K562 (cell line): ENCODE measurements around the gene UBXN6. TPM values are rescaled to one million over a fixed set of nuclear protein-coding genes. Genes with fewer than 3 reads are reported as not detected.

ENCODE experiments used
- ATAC-seq: fragments of 200-7000 bp; cut with Tn5 transposase; 3 replicates; pipeline ENCODE4 v1.9.1; 2020; ENCODE audit warnings: moderate library complexity
- BruUV-seq: library from RNA; stranded (reverse); fragments of 400-500 nt; replicated peaks from 2 replicates; lab custom pipeline; 2021; lab: Mats Ljungman, UMichigan
- CTCF ChIA-PET: fragments of 300-600 bp; formaldehyde crosslinking; extraction: SDS; loops from one replicate; lab custom pipeline; 2021; ENCODE audit warnings: low intra/inter-chr PET ratio; lab: Yijun Ruan, JAX
- POLR2A ChIA-PET: fragments of 300-600, 350-650 bp; sonication (Branson Sonifier 250); formaldehyde crosslinking; extraction: SDS; loops from one replicate; lab custom pipeline; 2021; ENCODE audit warnings: antibody characterized with exemption, inconsistent platforms; lab: Yijun Ruan, JAX
- DNase-seq, 4 experiments: peaks; one replicate each; pipeline versions ENCODE4 v3.0.0 to v3.0.0-alpha.2; 2011 to 2018; ENCODE audit warnings: low spot score in 3 of 4, mixed read lengths in 3 of 4; ENCODE audit errors: extremely low read depth in 1 of 4
- FAIRE-seq: peaks from 2 replicates; lab custom pipeline; 2011; peaks lifted over from hg19 to GRCh38; lab: Jason Lieb, UNC
- H2AFZ ChIP-seq: 2 replicates; pipeline ENCODE4 v1.6.0; 2011; ENCODE audit warnings: low read depth, low read length, control low read depth, inconsistent platforms
- H3K27ac ChIP-seq: fragments of 200-600 bp; 3 replicates; pipeline ENCODE4 v1.8.0; 2011; ENCODE audit warnings: low read depth, mild to moderate bottlenecking, control low read depth, inconsistent platforms, low read length, moderate library complexity, mixed read lengths; ENCODE audit errors: extremely low read depth
- H3K27me3 ChIP-seq, 2 experiments: fragments of 300-600 bp in 1 of 2; 2 replicates in 1 of 2; 3 replicates in 1 of 2; pipeline versions ENCODE4 v1.6.0 to v1.8.0; 2011; ENCODE audit warnings: inconsistent platforms in 2 of 2, low read length in 2 of 2, mild to moderate bottlenecking in 1 of 2, mixed read lengths in 1 of 2, moderate library complexity in 1 of 2; ENCODE audit not compliant: control insufficient read depth in 2 of 2, insufficient read depth in 2 of 2
- H3K36me3 ChIP-seq: fragments of 300-600 bp; 3 replicates; pipeline ENCODE4 v1.8.0; 2011; ENCODE audit warnings: mild to moderate bottlenecking, low read length, inconsistent platforms; ENCODE audit not compliant: control insufficient read depth, insufficient read depth
- H3K4me1 ChIP-seq, 2 experiments: fragments of 200-600 bp in 1 of 2; replicated peaks in 1 of 2; 2 replicates in 1 of 2; 3 replicates in 1 of 2; pipeline versions ENCODE4 v1.5.1 to v1.8.0; 2011; ENCODE audit warnings: inconsistent platforms in 2 of 2, low read length in 2 of 2, mild to moderate bottlenecking in 1 of 2, mixed read lengths in 1 of 2, moderate library complexity in 1 of 2; ENCODE audit not compliant: control insufficient read depth in 2 of 2, insufficient read depth in 2 of 2
- H3K4me2 ChIP-seq: 2 replicates; pipeline ENCODE4 v1.6.1; 2011; ENCODE audit warnings: low read length, control low read depth, inconsistent platforms, mixed read lengths; ENCODE audit not compliant: insufficient read depth
- H3K4me3 ChIP-seq: fragments of 200-600 bp; sonication (generic), shearing (Covaris generic); 2 replicates; pipeline ENCODE4 v1.5.1; 2016; ENCODE audit warnings: control low read depth, inconsistent platforms
- H3K79me2 ChIP-seq: fragments of 200-600 bp; 3 replicates; pipeline ENCODE4 v1.8.0; 2011; ENCODE audit warnings: low read length, inconsistent platforms; ENCODE audit not compliant: control insufficient read depth, insufficient read depth
- H3K9ac ChIP-seq, 2 experiments: 2 replicates each; pipeline versions ENCODE4 v1.6.0 to v1.6.1; 2011; ENCODE audit warnings: low read depth in 2 of 2, low read length in 2 of 2, control low read depth in 1 of 2, inconsistent platforms in 1 of 2, mild to moderate bottlenecking in 1 of 2, mixed read lengths in 1 of 2; ENCODE audit not compliant: insufficient read depth in 1 of 2
- H3K9me1 ChIP-seq: one replicate; pipeline ENCODE4 v1.6.0; 2011; ENCODE audit warnings: inconsistent platforms, mild to moderate bottlenecking, low read length, moderate library complexity; ENCODE audit not compliant: control insufficient read depth, insufficient read depth
- H3K9me3 ChIP-seq: replicated peaks from 2 replicates; pipeline ENCODE4 v1.5.1; 2011; ENCODE audit warnings: low read depth, low read length, inconsistent platforms; ENCODE audit not compliant: control insufficient read depth, insufficient read depth
- H4K20me1 ChIP-seq: replicated peaks from 2 replicates; pipeline ENCODE4 v1.6.1; 2011; ENCODE audit warnings: low read length, inconsistent platforms, mixed read lengths; ENCODE audit not compliant: control insufficient read depth, insufficient read depth
- CHD2 ChIP-seq: IDR thresholded peaks from 2 replicates; pipeline ENCODE4 v1.6.1; 2011; ENCODE audit warnings: low read depth, low read length
- MTA1 ChIP-seq: fragments of 450-650 bp; IDR thresholded peaks from 2 replicates; pipeline ENCODE4 v1.6.1; 2017; ENCODE audit warnings: borderline replicate concordance
- POLR2A ChIP-seq: fragments of 450-650 bp; conservative IDR thresholded peaks from 2 replicates; pipeline ENCODE4 v1.6.1; 2016
- POLR2G ChIP-seq: fragments of 200-400 bp; formaldehyde crosslinking; IDR thresholded peaks from 2 replicates; pipeline ENCODE4 v1.6.1; 2017; ENCODE audit warnings: low read depth, mild to moderate bottlenecking, antibody characterized with exemption, low read length, moderate library complexity
- RBFOX2 ChIP-seq: fragments of 200-400 bp; formaldehyde crosslinking; IDR thresholded peaks from 2 replicates; pipeline ENCODE4 v1.6.1; 2017; ENCODE audit warnings: low read depth, mild to moderate bottlenecking, low read length, moderate library complexity
- SIRT6 ChIP-seq: IDR thresholded peaks from one replicate; pipeline ENCODE4 v1.6.1; 2012; ENCODE audit warnings: low read depth, mild to moderate bottlenecking, control low read depth, inconsistent platforms, low read length, moderate library complexity
- TCF3 ChIP-seq: sonication (generic); formaldehyde crosslinking; IDR thresholded peaks from 2 replicates; pipeline ENCODE4 v1.4.0; 2020; ENCODE audit warnings: mild to moderate bottlenecking, missing genetic modification reagents
- ZFP36 ChIP-seq: fragments of 150-350 bp; IDR thresholded peaks from 2 replicates; pipeline ENCODE4 v1.6.1; 2018; ENCODE audit warnings: low read length, low read depth; ENCODE audit not compliant: partially characterized antibody
- ZMIZ1 ChIP-seq, 2 experiments: fragments of 150-350 bp in 1 of 2; IDR thresholded peaks; 2 replicates each; pipeline ENCODE4 v1.6.1; 2012 to 2016; ENCODE audit warnings: low read depth in 2 of 2, low read length in 2 of 2, mild to moderate bottlenecking in 1 of 2, moderate library complexity in 1 of 2
- ZNF445 ChIP-seq: fragments of 250-450 bp; sonication (Bioruptor Pico); IDR thresholded peaks from 2 replicates; pipeline ENCODE4 v1.4.0; 2020; ENCODE audit warnings: low read depth, mild to moderate bottlenecking, moderate library complexity
- WGBS: fragments of 100-300 bp; shearing (Covaris generic); methylation state at CpG from one replicate; pipeline ENCODE4 v1.1.6; 2016; ENCODE audit warnings: low coverage, mixed read lengths; ENCODE audit not compliant: insufficient coverage; ENCODE audit errors: missing lambda C conversion rate; 5-methylcytosine and 5-hydroxymethylcytosine counted together
- in situ Hi-C: fragments of 300-500 bp; cut with MboI; formaldehyde crosslinking; loops from 4 replicates; pipeline ENCODE4 v1.15.0; 2018; ENCODE audit warnings: inconsistent platforms, mixed read lengths
- intact Hi-C: fragments of 100-400 bp; cut with micrococcal nuclease; formaldehyde crosslinking; loops from 2 replicates; pipeline ENCODE4 v1.14.2; 2022
- polyA plus RNA-seq, 8 experiments: library from polyadenylated mRNA; depleted of rRNA in 4 of 8; stranded (reverse) in 5 of 8; unstranded in 3 of 8; fragments of >200 nt; fragmentation: Nextera tagmentation in 2 of 8; fragmentation: Illumina TruSeq in 1 of 8; extraction: Ambion mirVana in 2 of 8; extraction: Trizol in 1 of 8; gene quantifications; 2 replicates each; pipeline versions ENCODE4 v1.2.1 to v1.2.3, GENCODE V29; 2011 to 2014; ENCODE audit warnings: inconsistent platforms in 1 of 8, missing spikeins in 1 of 8
- total RNA-seq, 7 experiments: library from RNA; depleted of rRNA in 6 of 7; stranded (reverse); fragments of >200 nt in 6 of 7; fragmentation: Illumina TruSeq in 2 of 7; extraction: Trizol in 2 of 7; gene quantifications; 2 replicates each; pipeline versions ENCODE4 v1.2.1 to v1.2.3, GENCODE V29; 2011 to 2021; ENCODE audit warnings: low replicate concordance in 1 of 7
- TF ChIP-seq, protein P1 (sequence below): sonication (generic); formaldehyde crosslinking; IDR thresholded peaks from 2 replicates; pipeline ENCODE4 v1.8.0; 2022; ENCODE audit warnings: mild to moderate bottlenecking, missing genetic modification reagents

Gene UBXN6
- total and polyA plus RNA-seq, 9 of the 15 experiments (the other 6 are each of a cell fraction or from before 2014, with no cell fraction given), result 0.48 to 90.2 (median 29.5) TPM

- in situ Hi-C loops, result no loop called here
- Histone ChIP-seq H2AFZ (no peak overlapping the region), H3K36me3 (peaks cover 70% of the 10 kb centered on the region; the same call in 2 of the 3 replicates), H3K4me1 (peaks cover 21 to 64% of the 10 kb centered on the region in 2 experiments), H3K27me3 (no peaks in the 10 kb centered on the region), H3K4me2 (no peak overlapping the region), H3K27ac (no peak overlapping the region), H3K9me1 (peaks cover 2% of the 10 kb centered on the region), H3K9me3 (no peaks in the 10 kb centered on the region), H3K9ac (0 out of 4 replicates have a peak overlapping the region, but pooled peaks of 1 of the 2 experiments have one; percentile 27), H3K4me3 (no peak overlapping the region), H3K79me2 (peaks cover 34% of the 10 kb centered on the region), H4K20me1 (peaks cover 5% of the 10 kb centered on the region; the same call in 1 of the 2 replicates)
- WGBS, result 92% methylated on average over 18 of the region's 24 CpGs
- DNase-seq (no peak), ATAC-seq (no peak), FAIRE-seq (no peak)
- CTCF ChIA-PET, result no interaction called here
- POLR2A ChIA-PET, result interaction anchor here (0.6 to 4.5 kb wide), 6 partner anchors 9 to 207 kb away, joined by 3 to 15 read pairs (median 4); no protein-coding TSS in a partner anchor
- intact Hi-C loops, result no loop called here
- no TSS peak for BruUV-seq
- TF ChIP-seq CHD2 (no peak), TCF3 (no peak), ZMIZ1 (IDR thresholded peaks at IDR 0.05; ENCODE audit: low read depth in 2 of 2, low read length in 2 of 2) (no peak), POLR2G (peak; percentile 75), RBFOX2 (peak; percentile 49), MTA1 (no peak), SIRT6 (peak; percentile 56), ZFP36 (peak; percentile 38), POLR2A (0 out of 2 replicates have a peak, but pooled peaks have one; percentile 6), ZNF445 (CRISPR knock-in tag) (no peak)
- TF ChIP-seq, protein P1, sequence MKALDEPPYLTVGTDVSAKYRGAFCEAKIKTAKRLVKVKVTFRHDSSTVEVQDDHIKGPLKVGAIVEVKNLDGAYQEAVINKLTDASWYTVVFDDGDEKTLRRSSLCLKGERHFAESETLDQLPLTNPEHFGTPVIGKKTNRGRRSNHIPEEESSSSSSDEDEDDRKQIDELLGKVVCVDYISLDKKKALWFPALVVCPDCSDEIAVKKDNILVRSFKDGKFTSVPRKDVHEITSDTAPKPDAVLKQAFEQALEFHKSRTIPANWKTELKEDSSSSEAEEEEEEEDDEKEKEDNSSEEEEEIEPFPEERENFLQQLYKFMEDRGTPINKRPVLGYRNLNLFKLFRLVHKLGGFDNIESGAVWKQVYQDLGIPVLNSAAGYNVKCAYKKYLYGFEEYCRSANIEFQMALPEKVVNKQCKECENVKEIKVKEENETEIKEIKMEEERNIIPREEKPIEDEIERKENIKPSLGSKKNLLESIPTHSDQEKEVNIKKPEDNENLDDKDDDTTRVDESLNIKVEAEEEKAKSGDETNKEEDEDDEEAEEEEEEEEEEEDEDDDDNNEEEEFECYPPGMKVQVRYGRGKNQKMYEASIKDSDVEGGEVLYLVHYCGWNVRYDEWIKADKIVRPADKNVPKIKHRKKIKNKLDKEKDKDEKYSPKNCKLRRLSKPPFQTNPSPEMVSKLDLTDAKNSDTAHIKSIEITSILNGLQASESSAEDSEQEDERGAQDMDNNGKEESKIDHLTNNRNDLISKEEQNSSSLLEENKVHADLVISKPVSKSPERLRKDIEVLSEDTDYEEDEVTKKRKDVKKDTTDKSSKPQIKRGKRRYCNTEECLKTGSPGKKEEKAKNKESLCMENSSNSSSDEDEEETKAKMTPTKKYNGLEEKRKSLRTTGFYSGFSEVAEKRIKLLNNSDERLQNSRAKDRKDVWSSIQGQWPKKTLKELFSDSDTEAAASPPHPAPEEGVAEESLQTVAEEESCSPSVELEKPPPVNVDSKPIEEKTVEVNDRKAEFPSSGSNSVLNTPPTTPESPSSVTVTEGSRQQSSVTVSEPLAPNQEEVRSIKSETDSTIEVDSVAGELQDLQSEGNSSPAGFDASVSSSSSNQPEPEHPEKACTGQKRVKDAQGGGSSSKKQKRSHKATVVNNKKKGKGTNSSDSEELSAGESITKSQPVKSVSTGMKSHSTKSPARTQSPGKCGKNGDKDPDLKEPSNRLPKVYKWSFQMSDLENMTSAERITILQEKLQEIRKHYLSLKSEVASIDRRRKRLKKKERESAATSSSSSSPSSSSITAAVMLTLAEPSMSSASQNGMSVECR (CRISPR knock-in tag), result no peak
These were observed 5.2 kb downstream of the UBXN6 start for GRCh38 chr19:4452230-4452990.
